K562 treated with DMSO at 1 percent for 4 hours (cell line): Measurements from ENCODE around the gene RBM8A. TPM values are rescaled to one million over a fixed set of nuclear protein-coding genes. Genes with fewer than 3 reads are reported as not detected.

Experiments
- total RNA-seq: library from RNA; unstranded; fragments of 300-600 nt; gene quantifications from 2 replicates; pipeline ENCODE4 v1.2.3, GENCODE V29; 2022; ENCODE audit not compliant: insufficient read depth

Gene RBM8A
- 118 and 123 TPM in 2 replicates for total RNA-seq

GRCh38 chr1:145927063-145927886 is at the start of gene RBM8A:
RBM8A (minus strand) TSS chr1:145927484; CDS start chr1:145927426, 58 bp downstream.

GRCh38 chr1:145964328-145965118 is 37.2 kb upstream of the RBM8A start, which contains the start of the genes ANKRD34A and POLR3GL:
ANKRD34A (minus strand) TSS chr1:145964575; CDS start chr1:145961759, 2,816 bp downstream.
POLR3GL (plus strand) TSS chr1:145964690; CDS start chr1:145974866, 10,176 bp downstream.

GRCh38 chr1:145957443-145958319 is 30.4 kb upstream of the RBM8A start, which contains the start of gene LIX1L:
LIX1L (minus strand) TSS chr1:145958017; CDS start chr1:145957927, 90 bp downstream.

GRCh38 chr1:145918144-145918991 is 8.9 kb downstream of the RBM8A start, which contains the start of gene PEX11B:
PEX11B (minus strand) TSS chr1:145918717; CDS start chr1:145918688, 29 bp downstream.

GRCh38 chr1:145885738-145886287 is 41.5 kb downstream of the RBM8A start, which contains the start of gene ANKRD35:
ANKRD35 (minus strand) TSS chr1:145885866; CDS start chr1:145885758, 108 bp downstream.

Other genes starting within 250 kb of the RBM8A start
- not detected in 2 replicates for gene PDZK1, start 220.1 kb downstream of the RBM8A start, total RNA-seq
- 0.22 TPM in 1 of 2 replicates, not detected in the other for gene CD160, start 208.0 kb downstream of the RBM8A start, total RNA-seq
- 5.4 and 5.7 TPM in 2 replicates for gene RNF115, start 103.4 kb downstream of the RBM8A start, total RNA-seq
- 43.7 and 46.2 TPM in 2 replicates for gene POLR3C, start 103.3 kb downstream of the RBM8A start, total RNA-seq
- 4.9 and 10.6 TPM in 2 replicates for gene NUDT17, start 81.9 kb downstream of the RBM8A start, total RNA-seq
- gene PIAS3, start 68.4 kb downstream of the RBM8A start, total RNA-seq = 11.8 TPM in 2 replicates
- gene ANKRD35, start 41.6 kb downstream of the RBM8A start, total RNA-seq = not detected in 2 replicates
- gene ITGA10, start 17.4 kb downstream of the RBM8A start, total RNA-seq = 0.58 TPM in 1 of 2 replicates, not detected in the other
- 17.7 and 19.4 TPM in 2 replicates for gene PEX11B, start 8.8 kb downstream of the RBM8A start, total RNA-seq
- gene LIX1L, start 30.5 kb upstream of the RBM8A start, total RNA-seq = 7.5 and 8.5 TPM in 2 replicates
- 1.2 TPM in 1 of 2 replicates, not detected in the other for gene ANKRD34A, start 37.1 kb upstream of the RBM8A start, total RNA-seq
- gene POLR3GL, start 37.2 kb upstream of the RBM8A start, total RNA-seq = 33.6 and 48.3 TPM in 2 replicates
- 288 and 302 TPM in 2 replicates for gene TXNIP, start 69.1 kb upstream of the RBM8A start, total RNA-seq
- gene HJV, start 94.3 kb upstream of the RBM8A start, total RNA-seq = 7.4 and 8.8 TPM in 2 replicates
- gene NBPF10, start 217.3 kb upstream of the RBM8A start, total RNA-seq = 0.83 and 1.2 TPM in 2 replicates